Measurements from ENCODE around the gene GPC6. TPM values are rescaled to one million over a fixed set of nuclear protein-coding genes. Genes with fewer than 3 reads are reported as not detected.
"Not testable (repeated sequence)": the region's sequence is repeated elsewhere in the genome, so short reads cannot be mapped to it uniquely, and the experiment has no call there.

Gene GPC6
- total and polyA plus RNA-seq, 12 donors = 0.15 to 5.4 (median 2.5) TPM

GRCh38 chr13:93450191-93450621, 223.6 kb downstream of the GPC6 start:
- no peak for ATAC-seq
- no peak for TF ChIP-seq CTCF (IDR thresholded peaks at IDR 0.05)
- Histone ChIP-seq H3K27me3 (no peaks in the 10 kb centered on the region), H3K9me3 (no peaks in the 10 kb centered on the region), H3K4me1 (no peaks in the 10 kb centered on the region), H3K36me3 (no peaks in the 10 kb centered on the region), H3K4me3 (no peak overlapping the region), H3K27ac (no peak overlapping the region)
- intact Hi-C loops (cut with DNase I) = no loop called here
- DNase-seq = no peak

GRCh38 chr13:93450761-93451160, 224.2 kb downstream of the GPC6 start:
- Histone ChIP-seq H3K27me3 (no peaks in the 10 kb centered on the region), H3K27ac (no peak overlapping the region), H3K36me3 (no peaks in the 10 kb centered on the region), H3K4me3 (no peak overlapping the region), H3K9me3 (no peaks in the 10 kb centered on the region), H3K4me1 (no peaks in the 10 kb centered on the region)
- no peak for ATAC-seq
- DNase-seq = no peak
- no peak for TF ChIP-seq CTCF (IDR thresholded peaks at IDR 0.05)
- intact Hi-C loops (cut with DNase I) = no loop called here

- WGBS, 2 donors = 70 to 96% methylated on average over 34 to 36 of the region's 36 CpGs
- H3K4me1 ChIP-seq; H3K27ac ChIP-seq; ATAC-seq; H3K36me3 ChIP-seq; DNase-seq; H3K27me3 ChIP-seq; H3K9me3 ChIP-seq; intact Hi-C loops (cut with DNase I): not testable (repeated sequence)
- peak overlapping the region in 1 of 10 donors; percentile 24 for H3K4me3 ChIP-seq
Measured at GRCh38 chr13:93454676-93455235, 228.1 kb downstream of the GPC6 start.

DNA sequence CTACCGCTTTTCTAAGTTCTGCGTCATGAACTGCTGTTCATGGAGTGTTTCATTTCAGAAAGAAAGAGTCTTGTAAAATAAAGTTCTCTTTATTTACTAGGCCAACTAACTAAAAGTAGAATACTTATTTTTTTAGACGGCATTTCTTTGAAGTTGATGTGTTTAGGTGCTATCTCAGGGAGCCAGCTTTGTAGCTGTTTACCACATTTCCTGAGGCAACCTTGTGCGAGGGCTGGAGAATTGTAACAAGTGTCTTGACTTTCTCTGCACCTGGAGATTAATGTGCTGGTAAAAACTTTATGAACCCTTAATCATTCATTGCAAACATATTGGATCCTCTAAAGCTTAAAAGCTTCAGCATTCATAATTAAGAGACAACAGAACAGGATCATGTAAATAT, 229.3 kb downstream of the GPC6 start:
- Histone ChIP-seq H3K9me3 (no peaks in the 10 kb centered on the region), H3K4me1 (no peaks in the 10 kb centered on the region), H3K27me3 (no peaks in the 10 kb centered on the region), H3K4me3 (no peak overlapping the region), H3K36me3 (no peaks in the 10 kb centered on the region), H3K27ac (no peak overlapping the region)
- 76 to 84% methylated on average over 4 of the region's 4 CpGs for WGBS, 2 donors
- intact Hi-C loops (cut with DNase I) = no loop called here
- no peak for ATAC-seq
- no peak for DNase-seq
- no peak for TF ChIP-seq CTCF (IDR thresholded peaks at IDR 0.05)

DNA sequence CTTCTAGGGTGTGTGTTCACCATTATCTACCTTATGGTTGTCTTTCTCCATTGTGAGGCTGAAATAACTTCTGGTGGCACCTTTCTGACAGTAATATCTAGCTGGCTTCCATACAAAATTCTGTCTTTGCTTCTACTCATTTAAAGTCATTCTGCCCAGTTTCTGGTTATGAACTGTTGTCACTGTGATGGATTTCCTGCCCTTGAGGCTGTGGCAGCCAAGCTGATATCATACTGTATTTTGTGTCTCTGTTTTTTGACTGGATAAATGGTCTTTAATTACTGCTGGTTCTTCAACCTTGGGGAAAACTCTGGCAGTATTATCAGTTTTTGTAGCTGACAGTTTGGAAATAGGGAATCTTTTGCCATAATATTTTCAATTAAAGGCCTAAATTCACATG, 233.4 kb downstream of the GPC6 start:
- H3K9me3 ChIP-seq = no peaks in the 10 kb centered on the region
- no peaks in the 10 kb centered on the region for H3K4me1 ChIP-seq
- intact Hi-C loops (cut with DNase I) = no loop called here
- no peak for TF ChIP-seq CTCF (IDR thresholded peaks at IDR 0.05)
- H3K36me3 ChIP-seq = no peaks in the 10 kb centered on the region
- H3K4me3 ChIP-seq = no peak overlapping the region
- no peak overlapping the region for H3K27ac ChIP-seq
- ATAC-seq (no peak), DNase-seq (no peak)
- no peaks in the 10 kb centered on the region for H3K27me3 ChIP-seq

Measured in heart right ventricle (tissue), 16 donors.